ENCODE data around the gene CTNND2. TPM values are rescaled to one million over a fixed set of nuclear protein-coding genes. Genes with fewer than 3 reads are reported as not detected.

CTNND2 gene
- total and polyA plus RNA-seq, 2 donors (not counting 1 experiment from before 2014, with no cell fraction given), result not detected

- Histone ChIP-seq H3K4me1 (ENCODE audit: control insufficient read depth in 2 of 2, insufficient read depth in 2 of 2, low read length in 2 of 2) (no peaks in the 10 kb centered on the region), H3K36me3 (replicated peaks in 1 of 2; ENCODE audit: control extremely low read depth in 1 of 2, control insufficient read depth in 1 of 2, extremely low read depth in 1 of 2, insufficient read depth in 2 of 2, low read length in 1 of 2) (no peaks in the 10 kb centered on the region), H3K27me3 (replicated peaks in 1 of 4; ENCODE audit: control extremely low read depth in 1 of 4, control insufficient read depth in 3 of 4, insufficient read depth in 4 of 4, low read length in 3 of 4) (no peaks in the 10 kb centered on the region), H3K4me2 (replicated peaks; ENCODE audit: low read depth, low read length, poor library complexity, severe bottlenecking) (no peak overlapping the region), H3K9ac (ENCODE audit: low read length) (no peak overlapping the region), H3K9me3 (ENCODE audit: control extremely low read depth in 1 of 3, control insufficient read depth in 2 of 3, insufficient read depth in 1 of 3, low read length in 2 of 3) (no peaks in the 10 kb centered on the region), H4K20me1 (ENCODE audit: control insufficient read depth, insufficient read depth, low read length, poor library complexity, severe bottlenecking) (no peaks in the 10 kb centered on the region), H3K27ac (ENCODE audit: low read length in 2 of 2) (no peak overlapping the region), H2AFZ (ENCODE audit: insufficient read depth, low read depth, low read length, poor library complexity, severe bottlenecking) (no peak overlapping the region), H3K4me3 (ENCODE audit: control extremely low read depth in 1 of 5, extremely low read depth in 1 of 5, insufficient read depth in 1 of 5, low read depth in 2 of 5, low read length in 4 of 5) (no peak overlapping the region), H3K79me2 (ENCODE audit: control insufficient read depth, insufficient read depth, low read length) (no peaks in the 10 kb centered on the region)
- H3K4me1 Mint-ChIP-seq, result no peaks in the 10 kb centered on the region
- ATAC-seq (ENCODE audit: low read depth) (no peak), DNase-seq (no peak)
- H3K27me3 Mint-ChIP-seq, result no peaks in the 10 kb centered on the region
- TF ChIP-seq, protein P1, sequence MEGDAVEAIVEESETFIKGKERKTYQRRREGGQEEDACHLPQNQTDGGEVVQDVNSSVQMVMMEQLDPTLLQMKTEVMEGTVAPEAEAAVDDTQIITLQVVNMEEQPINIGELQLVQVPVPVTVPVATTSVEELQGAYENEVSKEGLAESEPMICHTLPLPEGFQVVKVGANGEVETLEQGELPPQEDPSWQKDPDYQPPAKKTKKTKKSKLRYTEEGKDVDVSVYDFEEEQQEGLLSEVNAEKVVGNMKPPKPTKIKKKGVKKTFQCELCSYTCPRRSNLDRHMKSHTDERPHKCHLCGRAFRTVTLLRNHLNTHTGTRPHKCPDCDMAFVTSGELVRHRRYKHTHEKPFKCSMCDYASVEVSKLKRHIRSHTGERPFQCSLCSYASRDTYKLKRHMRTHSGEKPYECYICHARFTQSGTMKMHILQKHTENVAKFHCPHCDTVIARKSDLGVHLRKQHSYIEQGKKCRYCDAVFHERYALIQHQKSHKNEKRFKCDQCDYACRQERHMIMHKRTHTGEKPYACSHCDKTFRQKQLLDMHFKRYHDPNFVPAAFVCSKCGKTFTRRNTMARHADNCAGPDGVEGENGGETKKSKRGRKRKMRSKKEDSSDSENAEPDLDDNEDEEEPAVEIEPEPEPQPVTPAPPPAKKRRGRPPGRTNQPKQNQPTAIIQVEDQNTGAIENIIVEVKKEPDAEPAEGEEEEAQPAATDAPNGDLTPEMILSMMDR (IDR thresholded peaks at IDR 0.05), result no peak
- TF ChIP-seq EZH2 (IDR thresholded peaks at IDR 0.05; ENCODE audit: borderline replicate concordance, insufficient read depth, low read depth, low read length, poor library complexity, severe bottlenecking), result no peak
- ChIA-PET CTCF (no interaction called here), POLR2A (no interaction called here)
- H3K9me3 Mint-ChIP-seq (ENCODE audit: insufficient read depth), result no peaks in the 10 kb centered on the region
- H3K4me3 Mint-ChIP-seq, result no peak overlapping the region
- H3K27ac Mint-ChIP-seq, result no peak overlapping the region
- intact Hi-C loops (cut with micrococcal nuclease), result no loop called here
- WGBS (ENCODE audit: insufficient coverage), result no CpG with 5 or more reads among the region's 2 CpGs
These were observed 776.2 kb downstream of the CTNND2 start for GRCh38 chr5:11128021-11128420.

GRCh38 chr5:11126844-11127243 lies 777.4 kb downstream of the CTNND2 start:
- Histone ChIP-seq H3K9ac (ENCODE audit: low read length) (no peak overlapping the region), H3K79me2 (ENCODE audit: control insufficient read depth, insufficient read depth, low read length) (no peaks in the 10 kb centered on the region), H3K27ac (ENCODE audit: low read length in 2 of 2) (no peak overlapping the region), H3K27me3 (replicated peaks in 1 of 4; ENCODE audit: control extremely low read depth in 1 of 4, control insufficient read depth in 3 of 4, insufficient read depth in 4 of 4, low read length in 3 of 4) (no peaks in the 10 kb centered on the region), H4K20me1 (ENCODE audit: control insufficient read depth, insufficient read depth, low read length, poor library complexity, severe bottlenecking) (no peaks in the 10 kb centered on the region), H3K9me3 (ENCODE audit: control extremely low read depth in 1 of 3, control insufficient read depth in 2 of 3, insufficient read depth in 1 of 3, low read length in 2 of 3) (no peaks in the 10 kb centered on the region), H3K4me2 (replicated peaks; ENCODE audit: low read depth, low read length, poor library complexity, severe bottlenecking) (no peak overlapping the region), H3K4me3 (ENCODE audit: control extremely low read depth in 1 of 5, extremely low read depth in 1 of 5, insufficient read depth in 1 of 5, low read depth in 2 of 5, low read length in 4 of 5) (no peak overlapping the region), H3K4me1 (ENCODE audit: control insufficient read depth in 2 of 2, insufficient read depth in 2 of 2, low read length in 2 of 2) (no peaks in the 10 kb centered on the region), H3K36me3 (replicated peaks in 1 of 2; ENCODE audit: control extremely low read depth in 1 of 2, control insufficient read depth in 1 of 2, extremely low read depth in 1 of 2, insufficient read depth in 2 of 2, low read length in 1 of 2) (no peaks in the 10 kb centered on the region), H2AFZ (ENCODE audit: insufficient read depth, low read depth, low read length, poor library complexity, severe bottlenecking) (no peak overlapping the region)
- Mint-ChIP-seq H3K4me3 (no peak overlapping the region), H3K4me1 (no peaks in the 10 kb centered on the region), H3K9me3 (ENCODE audit: insufficient read depth) (no peaks in the 10 kb centered on the region), H3K27ac (no peak overlapping the region), H3K27me3 (no peaks in the 10 kb centered on the region)
- DNase-seq, result no peak
- no peak for ATAC-seq (ENCODE audit: low read depth)
- intact Hi-C loops (cut with micrococcal nuclease), result no loop called here
- 92% methylated on average over 4 of the region's 4 CpGs for WGBS (ENCODE audit: insufficient coverage)
- POLR2A ChIA-PET, result no interaction called here
- no peak for TF ChIP-seq EZH2 (IDR thresholded peaks at IDR 0.05; ENCODE audit: borderline replicate concordance, insufficient read depth, low read depth, low read length, poor library complexity, severe bottlenecking)
- TF ChIP-seq, protein P1 (IDR thresholded peaks at IDR 0.05), result no peak
- CTCF ChIA-PET, result no interaction called here
